AG09309 (cell line): ENCODE measurements around the gene NXT1.

Experiments
- DNase-seq: peaks from one replicate; pipeline ENCODE4 v3.0.0-alpha.2; 2010; ENCODE audit warnings: low read depth
- H3K4me3 ChIP-seq: 2 replicates; pipeline ENCODE4 v1.5.1; 2011; ENCODE audit warnings: mild to moderate bottlenecking, low read depth, low read length, moderate library complexity; ENCODE audit not compliant: control insufficient read depth
- TF ChIP-seq, protein P1 (sequence below): IDR thresholded peaks from 2 replicates; pipeline ENCODE4 v1.5.1; 2011; ENCODE audit warnings: mild to moderate bottlenecking, low read depth, low read length, inconsistent platforms; ENCODE audit not compliant: insufficient read depth, control insufficient read depth; ENCODE audit errors: missing control alignments

Gene NXT1

GRCh38 chr20:23314699-23315098 lies 35.9 kb upstream of the NXT1 start:
- H3K4me3 ChIP-seq: no peak overlapping the region
- no peak for DNase-seq
- TF ChIP-seq, protein P1, sequence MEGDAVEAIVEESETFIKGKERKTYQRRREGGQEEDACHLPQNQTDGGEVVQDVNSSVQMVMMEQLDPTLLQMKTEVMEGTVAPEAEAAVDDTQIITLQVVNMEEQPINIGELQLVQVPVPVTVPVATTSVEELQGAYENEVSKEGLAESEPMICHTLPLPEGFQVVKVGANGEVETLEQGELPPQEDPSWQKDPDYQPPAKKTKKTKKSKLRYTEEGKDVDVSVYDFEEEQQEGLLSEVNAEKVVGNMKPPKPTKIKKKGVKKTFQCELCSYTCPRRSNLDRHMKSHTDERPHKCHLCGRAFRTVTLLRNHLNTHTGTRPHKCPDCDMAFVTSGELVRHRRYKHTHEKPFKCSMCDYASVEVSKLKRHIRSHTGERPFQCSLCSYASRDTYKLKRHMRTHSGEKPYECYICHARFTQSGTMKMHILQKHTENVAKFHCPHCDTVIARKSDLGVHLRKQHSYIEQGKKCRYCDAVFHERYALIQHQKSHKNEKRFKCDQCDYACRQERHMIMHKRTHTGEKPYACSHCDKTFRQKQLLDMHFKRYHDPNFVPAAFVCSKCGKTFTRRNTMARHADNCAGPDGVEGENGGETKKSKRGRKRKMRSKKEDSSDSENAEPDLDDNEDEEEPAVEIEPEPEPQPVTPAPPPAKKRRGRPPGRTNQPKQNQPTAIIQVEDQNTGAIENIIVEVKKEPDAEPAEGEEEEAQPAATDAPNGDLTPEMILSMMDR: no peak

GRCh38 chr20:23315099-23315498 lies 35.5 kb upstream of the NXT1 start:
- no peak overlapping the region for H3K4me3 ChIP-seq
- DNase-seq: no peak
- TF ChIP-seq, protein P1: no peak

DNA sequence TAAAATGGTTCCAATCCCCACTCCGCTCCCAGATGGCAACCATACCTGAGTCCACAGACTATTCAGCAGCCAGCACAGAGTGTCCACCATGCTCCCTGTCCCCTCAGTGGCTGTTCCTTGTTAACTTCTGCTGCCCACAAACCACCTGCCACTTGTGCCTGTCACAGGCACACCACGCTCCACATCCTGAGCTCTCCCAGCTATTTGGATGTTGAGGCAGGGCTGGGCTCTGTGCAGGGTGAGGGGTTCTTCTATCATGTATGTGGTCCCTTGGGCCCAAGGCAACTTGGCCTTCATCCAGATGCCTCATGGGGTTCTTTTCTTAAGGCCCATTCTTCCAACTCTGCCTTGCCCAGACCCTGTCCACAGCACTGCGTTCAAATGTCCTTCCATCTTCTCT lies 34.0 kb upstream of the NXT1 start:
- TF ChIP-seq, protein P1: no peak
- no peak overlapping the region for H3K4me3 ChIP-seq
- no peak for DNase-seq

DNA sequence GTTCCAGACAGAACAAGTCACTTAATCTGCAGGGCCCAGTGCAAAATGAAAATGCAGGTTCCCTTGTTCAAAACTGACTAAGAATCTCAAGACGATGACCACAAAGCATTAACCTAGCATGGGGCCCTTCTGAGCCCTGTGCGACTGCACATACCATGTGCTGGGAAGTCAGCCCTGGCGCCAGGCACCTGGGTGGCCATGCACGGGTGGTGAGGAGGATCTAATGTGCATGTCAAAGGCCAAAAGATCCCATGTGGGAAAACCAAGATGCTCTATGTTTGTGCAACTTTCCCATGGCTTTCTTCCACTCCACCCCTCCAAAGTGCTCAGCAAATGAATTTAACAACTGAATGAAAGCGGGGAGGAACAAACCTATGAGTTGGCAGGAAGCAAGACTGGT lies 33.5 kb upstream of the NXT1 start:
- DNase-seq: no peak
- no peak overlapping the region for H3K4me3 ChIP-seq
- TF ChIP-seq, protein P1: no peak

GRCh38 chr20:23318347-23318746 lies 32.2 kb upstream of the NXT1 start:
- H3K4me3 ChIP-seq: no peak overlapping the region
- DNase-seq: no peak
- TF ChIP-seq, protein P1: no peak

DNA sequence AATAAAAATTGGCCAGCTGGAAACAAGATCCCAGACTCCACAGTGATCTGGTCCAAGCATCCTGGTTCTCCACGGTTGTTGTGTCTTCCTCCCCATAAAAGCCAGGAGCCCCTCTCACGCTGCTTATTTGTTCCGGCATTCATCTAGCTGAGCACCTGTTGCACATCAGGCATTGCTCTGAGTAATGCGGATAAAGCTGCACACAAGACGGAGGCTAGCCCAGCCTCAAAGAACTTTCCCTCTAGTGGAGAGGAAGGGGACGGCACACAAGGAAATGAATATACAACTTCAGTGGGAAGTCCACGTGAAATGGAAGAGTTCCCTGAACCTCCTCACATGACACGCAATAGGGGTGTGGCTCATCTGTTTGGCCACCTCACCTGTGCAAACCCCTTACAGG lies 30.3 kb upstream of the NXT1 start:
- H3K4me3 ChIP-seq: no peak overlapping the region
- TF ChIP-seq, protein P1: peak; percentile 62
- DNase-seq: no peak

- DNase-seq: no peak
- no peak overlapping the region for H3K4me3 ChIP-seq
- TF ChIP-seq, protein P1: no peak
Measured at GRCh38 chr20:23325107-23325506, 25.5 kb upstream of the NXT1 start.
